Mucosa of descending colon (tissue), 3 donors: ENCODE data around the gene TMEM132C. TPM values are rescaled to one million over a fixed set of nuclear protein-coding genes. Genes with fewer than 3 reads are reported as not detected.

Experiments
- ATAC-seq: fragments of 200-7000 bp; cut with Tn5 transposase; one replicate; pipeline ENCODE4 v1.9.1; 2020; ENCODE audit warnings: mild to moderate bottlenecking, moderate library complexity
- DNase-seq, 3 donors: peaks; one replicate each; pipeline ENCODE4 v3.0.0-alpha.2; 2020
- H3K36me3 ChIP-seq: fragments of 200-600 bp; one replicate; pipeline ENCODE4 v1.8.0; 2021; ENCODE audit warnings: low read depth, mild to moderate bottlenecking
- H3K4me1 ChIP-seq: fragments of 200-600 bp; one replicate; pipeline ENCODE4 v1.8.0; 2021; ENCODE audit warnings: low read depth, mild to moderate bottlenecking
- H3K4me3 ChIP-seq: fragments of 200-600 bp; one replicate; pipeline ENCODE4 v1.8.0; 2021; ENCODE audit warnings: mild to moderate bottlenecking
- H3K9me3 ChIP-seq: fragments of 200-600 bp; one replicate; pipeline ENCODE4 v1.8.0; 2021; ENCODE audit warnings: mild to moderate bottlenecking
- CTCF ChIP-seq: fragments of 200-600 bp; IDR thresholded peaks from one replicate; pipeline ENCODE4 v1.8.0; 2022; ENCODE audit warnings: antibody characterized with exemption, mild to moderate bottlenecking
- intact Hi-C, 2 donors: fragments of 100-400 bp; cut with DNase I in 1 of 2; cut with micrococcal nuclease in 1 of 2; formaldehyde crosslinking; loops; one replicate each; pipeline versions ENCODE4 v1.11.0 to v1.11.1; 2022; cut with DNase I, micrococcal nuclease
- long read RNA-seq, 2 donors: library from polyadenylated mRNA; unstranded; transcript quantifications; one replicate each; pipeline ENCODE4 v2.0.0, GENCODE V29; 2019 to 2021
- total RNA-seq, 3 donors: library from RNA; stranded (reverse); fragmentation: NEBNext Ultra II Directional in 2 of 3; extraction: Animal tissue kit (Norgen Biotek cat#: 25700) in 2 of 3; gene quantifications; one replicate each; pipeline versions ENCODE4 v1.2.1 to v1.2.4, GENCODE V29; 2021 to 2023
- donor health status: DM: no; HTN: no; CAD: no; lungs with moderate emphysema.
- donor health status: DM: no; HTN: no; CAD: no.
- donor health status: DM: no; HTN: yes; CAD: no.

The TMEM132C gene
- total RNA-seq = 1 to 10 TPM in 2 of 3 donors, under 1 TPM in 1; 0.23 to 2.4 (median 1.2) TPM
- long read RNA-seq, donor 1, full-length matches to known transcripts = 1 of 3 reads
- long read RNA-seq, donor 1, partial matches to known transcripts = 1 of 3 reads
- long read RNA-seq, donor 1, other reads (novel, unspliced or antisense) = 1 of 3 reads
- long read RNA-seq, donor 2, partial matches to known transcripts = 0 of 1 reads
- long read RNA-seq, donor 2, other reads (novel, unspliced or antisense) = 1 of 1 reads

- TF ChIP-seq CTCF = no peak
- H3K9me3 ChIP-seq = no peaks in the 10 kb centered on the region
- intact Hi-C loops = no loop called here
- H3K4me1 ChIP-seq = peaks cover 3% of the 10 kb centered on the region
- H3K36me3 ChIP-seq = no peaks in the 10 kb centered on the region
- no peak for DNase-seq
- no peak within 1 kb of the TSS for H3K4me3 ChIP-seq
- peak; percentile 11 for ATAC-seq
These were observed at the start of gene TMEM132C for GRCh38 chr12:128267131-128267622. TSS of gene TMEM132C (plus strand) at chr12:128267170. CDS start at chr12:128267403, 233 bp downstream.

- intact Hi-C loops = no loop called here
- no peaks in the 10 kb centered on the region for H3K9me3 ChIP-seq
- DNase-seq (no peak), ATAC-seq (no peak)
- H3K36me3 ChIP-seq = no peaks in the 10 kb centered on the region
- H3K4me3 ChIP-seq = no peak overlapping the region
- TF ChIP-seq CTCF = no peak
- no peaks in the 10 kb centered on the region for H3K4me1 ChIP-seq
These were observed 42.7 kb upstream of the TMEM132C start for GRCh38 chr12:128224226-128224625.

- H3K9me3 ChIP-seq = no peaks in the 10 kb centered on the region
- H3K4me1 ChIP-seq = no peaks in the 10 kb centered on the region
- ATAC-seq = no peak
- no peaks in the 10 kb centered on the region for H3K36me3 ChIP-seq
- no peak for TF ChIP-seq CTCF
- intact Hi-C loops = no loop called here
- DNase-seq = no peak
- H3K4me3 ChIP-seq = no peak overlapping the region
These were observed 38.4 kb upstream of the TMEM132C start for GRCh38 chr12:128228581-128228980.

GRCh38 chr12:128235635-128236417 lies 31.1 kb upstream of the TMEM132C start:
- no peak for TF ChIP-seq CTCF
- Histone ChIP-seq H3K4me1 (no peaks in the 10 kb centered on the region), H3K4me3 (no peak overlapping the region), H3K36me3 (no peaks in the 10 kb centered on the region), H3K9me3 (peaks cover 2% of the 10 kb centered on the region)
- DNase-seq (no peak), ATAC-seq (no peak)
- intact Hi-C loops = no loop called here

GRCh38 chr12:128236525-128236924 lies 30.4 kb upstream of the TMEM132C start:
- ATAC-seq = no peak
- intact Hi-C loops = no loop called here
- no peak for DNase-seq
- H3K4me1 ChIP-seq = no peaks in the 10 kb centered on the region
- no peak overlapping the region for H3K4me3 ChIP-seq
- H3K36me3 ChIP-seq = no peaks in the 10 kb centered on the region
- H3K9me3 ChIP-seq = peaks cover 2% of the 10 kb centered on the region
- no peak for TF ChIP-seq CTCF
